ENCODE data around the gene HTR4.

- TF ChIP-seq CTCF (conservative IDR thresholded peaks at IDR 0.05 in 1 of 2, IDR thresholded peaks at IDR 0.05 in 1 of 2; ENCODE audit: low read depth in 1 of 2, low read length in 2 of 2): no peak
- no peak for TF ChIP-seq EZH2 (IDR thresholded peaks at IDR 0.05; ENCODE audit: low read length, missing control alignments)
These were observed 55.1 kb downstream of the HTR4 start for GRCh38 chr5:148599187-148599586.
